Gastrocnemius medialis (tissue), 4 donors: Measurements from ENCODE around the gene RARG. TPM values are rescaled to one million over a fixed set of nuclear protein-coding genes. Genes with fewer than 3 reads are reported as not detected.
A peak's percentile ranks its signal among the peaks of the same experiment; 100 is the strongest.

ENCODE experiments used
- ATAC-seq, 2 donors: fragments of 150-250 bp; one replicate each; pipeline ENCODE4 v1.9.1; 2016
- DNase-seq, 2 donors: peaks; one replicate each; pipeline ENCODE4 v3.0.0-alpha.2; 2019
- H3K27ac ChIP-seq, 4 donors: fragments of 200-600 bp; sonication (generic); 1 replicate in 1 of 4; 2 replicates in 3 of 4; pipeline ENCODE4 v1.5.1; 2016 to 2018; ENCODE audit warnings: mild to moderate bottlenecking in 2 of 4, moderate library complexity in 1 of 4
- H3K27me3 ChIP-seq, 3 donors: fragments of 200-600 bp; sonication (generic) in 2 of 3; 1 replicate in 1 of 3; 2 replicates in 2 of 3; pipeline versions ENCODE4 v1.5.1 to v1.6.0; 2016 to 2019; ENCODE audit warnings: mild to moderate bottlenecking in 1 of 3, moderate library complexity in 1 of 3
- H3K36me3 ChIP-seq, 2 donors: fragments of 200-600 bp; sonication (generic) in 1 of 2; one replicate each; pipeline ENCODE4 v1.5.1; 2017 to 2018
- H3K4me1 ChIP-seq, 2 donors: fragments of 200-600 bp; sonication (generic) in 1 of 2; one replicate each; pipeline ENCODE4 v1.5.1; 2016 to 2017; ENCODE audit warnings: mild to moderate bottlenecking in 2 of 2
- H3K4me3 ChIP-seq, 4 donors: fragments of 200-600 bp; sonication (generic) in 3 of 4; 1 replicate in 1 of 4; 2 replicates in 3 of 4; pipeline ENCODE4 v1.5.1; 2016 to 2019; ENCODE audit warnings: mild to moderate bottlenecking in 2 of 4
- H3K9me3 ChIP-seq, 3 donors: fragments of 200-600 bp; sonication (generic) in 2 of 3; 1 replicate in 1 of 3; 2 replicates in 2 of 3; pipeline ENCODE4 v1.5.1; 2016 to 2019
- CTCF ChIP-seq, 5 experiments: fragments of 450-650 bp in 3 of 5; fragments of 200-600 bp in 2 of 5; sonication (generic) in 2 of 5; IDR thresholded peaks in 4 of 5; conservative IDR thresholded peaks in 1 of 5; 1 replicate in 4 of 5; 2 replicates in 1 of 5; pipeline ENCODE4 v1.5.1; 2016 to 2019; ENCODE audit warnings: antibody characterized with exemption in 5 of 5, mild to moderate bottlenecking in 3 of 5, moderate library complexity in 3 of 5
- POLR2A ChIP-seq, 2 donors: fragments of 450-650 bp; IDR thresholded peaks; one replicate each; pipeline ENCODE4 v1.6.1; 2017; ENCODE audit warnings: antibody characterized with exemption in 2 of 2, mild to moderate bottlenecking in 2 of 2, moderate library complexity in 2 of 2
- in situ Hi-C, 4 donors: fragments of 200-750 bp; cut with MboI; loops; one replicate each; pipeline versions ENCODE4 v1.15.0 to v1.8.0; 2017; ENCODE audit warnings: low sequenced_read_pairs in 4 of 4
- intact Hi-C: fragments of 100-400 bp; cut with DNase I; formaldehyde crosslinking; loops from one replicate; pipeline ENCODE4 v1.15.1; 2023; ENCODE audit warnings: low total_unique reads
- total RNA-seq, 4 donors: library from RNA; depleted of rRNA; stranded (reverse); fragments of >200 nt; gene quantifications; one replicate each; pipeline versions ENCODE4 v1.1.0 to v1.2.3, GENCODE V29; 2016

Gene RARG
- total RNA-seq, 4 donors from 2014 or later: 4.2 to 5.8 (median 4.9) TPM

DNA sequence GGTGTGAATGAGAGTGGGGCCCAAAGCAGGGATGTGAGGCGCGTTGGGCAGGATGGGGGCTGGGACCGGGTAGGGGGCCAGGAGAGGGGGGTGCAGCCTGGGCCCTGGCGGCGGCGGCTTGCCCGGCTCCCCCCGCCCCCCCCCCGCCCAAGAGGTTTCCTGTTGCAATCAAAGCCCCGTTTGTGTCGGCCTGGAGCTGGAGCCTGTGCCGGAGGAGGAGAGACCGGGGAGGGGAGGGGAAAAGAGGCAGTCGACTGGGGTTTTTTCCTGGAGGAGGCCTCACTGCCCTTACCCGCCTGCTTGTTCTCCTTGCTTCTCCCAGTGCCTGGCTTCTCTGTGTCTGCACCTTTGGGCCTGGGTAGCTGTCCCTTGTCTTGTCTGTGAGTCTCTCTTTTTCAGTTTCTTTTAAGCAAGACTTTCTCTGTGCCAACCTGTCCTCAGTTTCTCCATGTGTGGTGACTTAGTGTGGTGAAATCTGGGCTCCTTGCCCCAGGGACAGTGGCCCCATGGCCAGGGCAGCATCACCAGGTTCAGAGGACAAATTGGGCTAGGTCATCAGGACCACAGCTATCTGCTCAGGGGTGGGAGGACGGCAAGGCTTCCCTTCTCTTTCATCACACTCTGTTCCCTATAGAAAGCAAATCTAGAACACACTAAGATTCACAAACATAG lies 8.5 kb downstream of the RARG start:
- DNase-seq: no peak
- H3K27me3 ChIP-seq: no peaks in the 10 kb centered on the region
- H3K4me1 ChIP-seq: peaks cover 11 to 37% of the 10 kb centered on the region in 2 donors
- ATAC-seq: no peak
- intact Hi-C loops: no loop called here
- no peaks in the 10 kb centered on the region for H3K9me3 ChIP-seq
- peak overlapping the region; percentile 98 to 100 (median 98) for H3K27ac ChIP-seq
- TF ChIP-seq CTCF (IDR thresholded peaks at IDR 0.05 in 4 of 5, conservative IDR thresholded peaks at IDR 0.05 in 1 of 5): no peak
- TF ChIP-seq POLR2A (IDR thresholded peaks at IDR 0.05): no peak
- H3K4me3 ChIP-seq: no peak overlapping the region
- in situ Hi-C loops: no loop called here
- no peaks in the 10 kb centered on the region for H3K36me3 ChIP-seq

- Histone ChIP-seq H3K27me3 (no peaks in the 10 kb centered on the region), H3K4me3 (no peak overlapping the region), H3K36me3 (no peaks in the 10 kb centered on the region), H3K27ac (peak overlapping the region; percentile 98 to 100 (median 98)), H3K4me1 (peaks cover 17 to 44% of the 10 kb centered on the region in 2 donors), H3K9me3 (no peaks in the 10 kb centered on the region)
- TF ChIP-seq CTCF (IDR thresholded peaks at IDR 0.05 in 4 of 5, conservative IDR thresholded peaks at IDR 0.05 in 1 of 5): no peak
- TF ChIP-seq POLR2A (IDR thresholded peaks at IDR 0.05): no peak
- intact Hi-C loops (no loop called here), in situ Hi-C loops (no loop called here)
- DNase-seq (no peak), ATAC-seq (no peak)
These were observed 9.2 kb downstream of the RARG start for GRCh38 chr12:53222806-53223261.

DNA sequence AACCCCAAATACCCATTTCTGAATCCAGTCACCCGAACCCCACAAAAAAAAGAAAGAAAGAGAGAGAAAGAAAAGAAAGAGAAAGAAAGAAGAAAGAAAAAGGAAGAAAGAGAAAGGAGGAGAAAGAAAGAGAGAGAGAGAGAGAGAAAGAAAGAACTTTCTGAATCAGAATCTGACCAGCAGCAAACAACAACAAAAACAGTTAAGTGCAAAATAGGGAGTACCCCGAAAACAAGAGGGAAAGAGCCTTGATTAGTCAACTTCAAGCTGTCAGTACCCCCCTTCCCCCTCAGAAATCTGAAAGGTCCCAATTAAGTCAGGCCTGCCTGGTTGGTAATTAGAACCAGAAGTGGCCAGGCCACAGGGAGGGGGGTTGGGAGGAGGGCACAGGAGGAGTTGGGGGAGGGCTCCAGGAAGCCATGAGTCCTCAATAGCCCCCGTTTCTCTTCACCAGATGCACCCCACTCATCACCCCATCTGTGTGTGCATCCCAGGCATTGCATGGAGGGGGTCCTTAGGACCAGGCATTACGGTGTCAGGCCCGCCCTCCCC lies 9.8 kb downstream of the RARG start:
- H3K27me3 ChIP-seq: no peaks in the 10 kb centered on the region
- DNase-seq: no peak
- peak overlapping the region; percentile 98 to 100 (median 98) for H3K27ac ChIP-seq
- H3K4me1 ChIP-seq: peaks cover 23 to 50% of the 10 kb centered on the region in 2 donors
- in situ Hi-C loops: no loop called here
- H3K9me3 ChIP-seq: no peaks in the 10 kb centered on the region
- H3K36me3 ChIP-seq: no peaks in the 10 kb centered on the region
- intact Hi-C loops: no loop called here
- peak overlapping the region; percentile 74 to 83 (median 75) for H3K4me3 ChIP-seq
- ATAC-seq: no peak
- TF ChIP-seq POLR2A (IDR thresholded peaks at IDR 0.05) (no peak), CTCF (IDR thresholded peaks at IDR 0.05 in 4 of 5, conservative IDR thresholded peaks at IDR 0.05 in 1 of 5) (no peak)

DNA sequence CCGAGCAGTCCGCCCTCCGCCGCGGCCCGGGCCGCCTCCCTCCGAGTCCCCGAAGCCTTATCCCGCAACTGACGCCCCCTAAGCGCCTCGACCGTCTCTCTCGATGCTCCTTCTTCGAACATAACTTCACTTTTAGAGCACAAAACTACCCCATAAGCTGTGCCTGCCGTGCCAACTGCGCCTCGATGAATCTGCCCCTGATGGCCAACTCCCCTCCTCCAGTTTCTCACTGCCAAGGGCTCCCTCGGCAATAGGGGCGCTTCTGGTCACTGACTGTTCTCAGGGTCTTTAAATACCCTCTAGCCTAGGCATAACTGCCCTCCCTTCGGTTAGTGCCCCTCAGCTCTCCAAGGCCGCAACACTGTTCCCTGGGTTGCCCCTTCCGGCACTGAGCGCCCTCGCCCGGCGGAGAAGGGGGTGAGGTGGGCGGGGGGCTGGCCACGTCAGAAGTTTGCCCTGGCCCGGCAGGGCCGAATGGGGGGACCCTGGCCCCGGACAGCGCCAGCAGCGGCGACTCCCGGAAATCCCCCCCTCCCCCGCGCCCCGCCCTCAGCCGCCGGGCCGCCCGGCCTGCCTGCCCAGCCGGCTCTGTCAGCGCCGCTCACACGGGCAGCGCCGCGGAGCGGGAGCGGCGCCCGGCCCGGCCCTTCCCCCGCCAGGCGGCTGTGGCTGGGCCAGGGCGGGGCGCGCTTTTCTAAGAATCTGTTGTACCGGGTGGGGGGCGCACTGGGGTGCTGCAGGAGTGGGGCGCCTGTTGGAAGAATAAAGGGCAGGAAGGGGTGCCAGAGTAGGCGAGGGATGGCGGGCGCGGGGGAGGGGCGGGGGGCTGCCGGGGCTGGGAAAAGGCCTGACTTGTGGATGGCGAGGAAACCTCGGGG lies 10.6 kb downstream of the RARG start:
- Histone ChIP-seq H3K9me3 (no peaks in the 10 kb centered on the region), H3K36me3 (no peaks in the 10 kb centered on the region), H3K27ac (peak overlapping the region; percentile 98 to 100 (median 98)), H3K4me3 (peak overlapping the region; percentile 74 to 83 (median 75)), H3K4me1 (peaks cover 31 to 57% of the 10 kb centered on the region in 2 donors), H3K27me3 (no peaks in the 10 kb centered on the region)
- intact Hi-C loops (loop anchor here (1.0 kb wide), 2 partner anchors 30 to 41 kb away; partner anchors contain the start of genes CSAD and ZNF740), in situ Hi-C loops (no loop called here)
- ATAC-seq: peak; percentile 64
- peak; percentile 47 to 64 for DNase-seq
- TF ChIP-seq CTCF (IDR thresholded peaks at IDR 0.05 in 4 of 5, conservative IDR thresholded peaks at IDR 0.05 in 1 of 5) (peak in 2 of 5 experiments; percentile 25 to 33), POLR2A (IDR thresholded peaks at IDR 0.05) (peak; percentile 47 to 71)
